K562 (cell line): ENCODE measurements around the gene CASP9. TPM values are rescaled to one million over a fixed set of nuclear protein-coding genes. Genes with fewer than 3 reads are reported as not detected.
"Not testable (repeated sequence)": the region's sequence is repeated elsewhere in the genome, so short reads cannot be mapped to it uniquely, and the experiment has no call there.

Source experiments
- ATAC-seq: fragments of 200-7000 bp; cut with Tn5 transposase; 3 replicates; pipeline ENCODE4 v1.9.1; 2020; ENCODE audit warnings: moderate library complexity
- BruUV-seq: library from RNA; stranded (reverse); fragments of 400-500 nt; replicated peaks from 2 replicates; lab custom pipeline; 2021; lab: Mats Ljungman, UMichigan
- CTCF ChIA-PET: fragments of 300-600 bp; formaldehyde crosslinking; extraction: SDS; loops from one replicate; lab custom pipeline; 2021; ENCODE audit warnings: low intra/inter-chr PET ratio; lab: Yijun Ruan, JAX
- POLR2A ChIA-PET: fragments of 300-600, 350-650 bp; sonication (Branson Sonifier 250); formaldehyde crosslinking; extraction: SDS; loops from one replicate; lab custom pipeline; 2021; ENCODE audit warnings: antibody characterized with exemption, inconsistent platforms; lab: Yijun Ruan, JAX
- DNase-seq, 4 experiments: peaks; one replicate each; pipeline versions ENCODE4 v3.0.0 to v3.0.0-alpha.2; 2011 to 2018; ENCODE audit warnings: low spot score in 3 of 4, mixed read lengths in 3 of 4; ENCODE audit errors: extremely low read depth in 1 of 4
- FAIRE-seq: peaks from 2 replicates; lab custom pipeline; 2011; peaks lifted over from hg19 to GRCh38; lab: Jason Lieb, UNC
- H2AFZ ChIP-seq: 2 replicates; pipeline ENCODE4 v1.6.0; 2011; ENCODE audit warnings: low read depth, low read length, control low read depth, inconsistent platforms
- H3K27ac ChIP-seq: fragments of 200-600 bp; 3 replicates; pipeline ENCODE4 v1.8.0; 2011; ENCODE audit warnings: low read depth, mild to moderate bottlenecking, control low read depth, inconsistent platforms, low read length, moderate library complexity, mixed read lengths; ENCODE audit errors: extremely low read depth
- H3K27me3 ChIP-seq, 2 experiments: fragments of 300-600 bp in 1 of 2; 2 replicates in 1 of 2; 3 replicates in 1 of 2; pipeline versions ENCODE4 v1.6.0 to v1.8.0; 2011; ENCODE audit warnings: inconsistent platforms in 2 of 2, low read length in 2 of 2, mild to moderate bottlenecking in 1 of 2, mixed read lengths in 1 of 2, moderate library complexity in 1 of 2; ENCODE audit not compliant: control insufficient read depth in 2 of 2, insufficient read depth in 2 of 2
- H3K36me3 ChIP-seq: fragments of 300-600 bp; 3 replicates; pipeline ENCODE4 v1.8.0; 2011; ENCODE audit warnings: mild to moderate bottlenecking, low read length, inconsistent platforms; ENCODE audit not compliant: control insufficient read depth, insufficient read depth
- H3K4me1 ChIP-seq, 2 experiments: fragments of 200-600 bp in 1 of 2; replicated peaks in 1 of 2; 2 replicates in 1 of 2; 3 replicates in 1 of 2; pipeline versions ENCODE4 v1.5.1 to v1.8.0; 2011; ENCODE audit warnings: inconsistent platforms in 2 of 2, low read length in 2 of 2, mild to moderate bottlenecking in 1 of 2, mixed read lengths in 1 of 2, moderate library complexity in 1 of 2; ENCODE audit not compliant: control insufficient read depth in 2 of 2, insufficient read depth in 2 of 2
- H3K4me2 ChIP-seq: 2 replicates; pipeline ENCODE4 v1.6.1; 2011; ENCODE audit warnings: low read length, control low read depth, inconsistent platforms, mixed read lengths; ENCODE audit not compliant: insufficient read depth
- H3K4me3 ChIP-seq: fragments of 200-600 bp; sonication (generic), shearing (Covaris generic); 2 replicates; pipeline ENCODE4 v1.5.1; 2016; ENCODE audit warnings: control low read depth, inconsistent platforms
- H3K79me2 ChIP-seq: fragments of 200-600 bp; 3 replicates; pipeline ENCODE4 v1.8.0; 2011; ENCODE audit warnings: low read length, inconsistent platforms; ENCODE audit not compliant: control insufficient read depth, insufficient read depth
- H3K9ac ChIP-seq, 2 experiments: 2 replicates each; pipeline versions ENCODE4 v1.6.0 to v1.6.1; 2011; ENCODE audit warnings: low read depth in 2 of 2, low read length in 2 of 2, control low read depth in 1 of 2, inconsistent platforms in 1 of 2, mild to moderate bottlenecking in 1 of 2, mixed read lengths in 1 of 2; ENCODE audit not compliant: insufficient read depth in 1 of 2
- H3K9me1 ChIP-seq: one replicate; pipeline ENCODE4 v1.6.0; 2011; ENCODE audit warnings: inconsistent platforms, mild to moderate bottlenecking, low read length, moderate library complexity; ENCODE audit not compliant: control insufficient read depth, insufficient read depth
- H3K9me3 ChIP-seq: replicated peaks from 2 replicates; pipeline ENCODE4 v1.5.1; 2011; ENCODE audit warnings: low read depth, low read length, inconsistent platforms; ENCODE audit not compliant: control insufficient read depth, insufficient read depth
- H4K20me1 ChIP-seq: replicated peaks from 2 replicates; pipeline ENCODE4 v1.6.1; 2011; ENCODE audit warnings: low read length, inconsistent platforms, mixed read lengths; ENCODE audit not compliant: control insufficient read depth, insufficient read depth
- ELF4 ChIP-seq: fragments of 450-650 bp; formaldehyde crosslinking; IDR thresholded peaks from 2 replicates; pipeline ENCODE4 v1.4.0; 2022; ENCODE audit warnings: missing genetic modification characterization
- GTF3C2 ChIP-seq: IDR thresholded peaks from 3 replicates; pipeline ENCODE4 v1.6.1; 2011; ENCODE audit warnings: borderline replicate concordance, mild to moderate bottlenecking, moderate library complexity; ENCODE audit not compliant: insufficient read length; ENCODE audit errors: extremely low read depth
- HDAC3 ChIP-seq: fragments of 450-650 bp; IDR thresholded peaks from 2 replicates; pipeline ENCODE4 v1.6.1; 2018; ENCODE audit warnings: borderline replicate concordance, mild to moderate bottlenecking, moderate library complexity; ENCODE audit not compliant: partially characterized antibody
- MEF2A ChIP-seq: IDR thresholded peaks from 2 replicates; pipeline ENCODE4 v1.6.1; 2011; ENCODE audit warnings: low read depth, mild to moderate bottlenecking, low read length, moderate library complexity; ENCODE audit not compliant: control insufficient read depth
- SIRT6 ChIP-seq: IDR thresholded peaks from one replicate; pipeline ENCODE4 v1.6.1; 2012; ENCODE audit warnings: low read depth, mild to moderate bottlenecking, control low read depth, inconsistent platforms, low read length, moderate library complexity
- SRSF7 ChIP-seq: fragments of 200-400 bp; formaldehyde crosslinking; optimal IDR thresholded peaks from 2 replicates; pipeline ENCODE3; 2017; ENCODE audit warnings: mild to moderate bottlenecking, low read depth, low read length
- ZBTB26 ChIP-seq: fragments of 450-650 bp; formaldehyde crosslinking; IDR thresholded peaks from 2 replicates; pipeline ENCODE4 v1.4.0; 2022; ENCODE audit warnings: missing genetic modification characterization
- ZNF133 ChIP-seq: fragments of 250-450 bp; sonication (Bioruptor Pico); IDR thresholded peaks from 2 replicates; pipeline ENCODE4 v1.4.0; 2020; ENCODE audit warnings: mild to moderate bottlenecking
- WGBS: fragments of 100-300 bp; shearing (Covaris generic); methylation state at CpG from one replicate; pipeline ENCODE4 v1.1.6; 2016; ENCODE audit warnings: low coverage, mixed read lengths; ENCODE audit not compliant: insufficient coverage; ENCODE audit errors: missing lambda C conversion rate; 5-methylcytosine and 5-hydroxymethylcytosine counted together
- in situ Hi-C: fragments of 300-500 bp; cut with MboI; formaldehyde crosslinking; loops from 4 replicates; pipeline ENCODE4 v1.15.0; 2018; ENCODE audit warnings: inconsistent platforms, mixed read lengths
- intact Hi-C: fragments of 100-400 bp; cut with micrococcal nuclease; formaldehyde crosslinking; loops from 2 replicates; pipeline ENCODE4 v1.14.2; 2022
- polyA plus RNA-seq, 8 experiments: library from polyadenylated mRNA; depleted of rRNA in 4 of 8; stranded (reverse) in 5 of 8; unstranded in 3 of 8; fragments of >200 nt; fragmentation: Nextera tagmentation in 2 of 8; fragmentation: Illumina TruSeq in 1 of 8; extraction: Ambion mirVana in 2 of 8; extraction: Trizol in 1 of 8; gene quantifications; 2 replicates each; pipeline versions ENCODE4 v1.2.1 to v1.2.3, GENCODE V29; 2011 to 2014; ENCODE audit warnings: inconsistent platforms in 1 of 8, missing spikeins in 1 of 8
- total RNA-seq, 7 experiments: library from RNA; depleted of rRNA in 6 of 7; stranded (reverse); fragments of >200 nt in 6 of 7; fragmentation: Illumina TruSeq in 2 of 7; extraction: Trizol in 2 of 7; gene quantifications; 2 replicates each; pipeline versions ENCODE4 v1.2.1 to v1.2.3, GENCODE V29; 2011 to 2021; ENCODE audit warnings: low replicate concordance in 1 of 7

Gene CASP9
- total and polyA plus RNA-seq, 9 of the 15 experiments (the other 6 are each of a cell fraction or from before 2014, with no cell fraction given): 10.8 to 54.1 (median 30.7) TPM

GRCh38 chr1:15492596-15492995, 31.4 kb downstream of the CASP9 start (continued):
- no peak for TF ChIP-seq ZNF133 (CRISPR knock-in tag)

- CTCF ChIA-PET, H3K79me2 ChIP-seq, BruUV-seq, H3K9me3 ChIP-seq, H3K4me3 ChIP-seq, H3K4me1 ChIP-seq, ATAC-seq, H3K9me1 ChIP-seq, H4K20me1 ChIP-seq, DNase-seq, in situ Hi-C loops, H3K9ac ChIP-seq, H2AFZ ChIP-seq, H3K4me2 ChIP-seq, H3K27ac ChIP-seq, POLR2A ChIA-PET, intact Hi-C loops, H3K27me3 ChIP-seq: not testable (repeated sequence)
- H3K36me3 ChIP-seq: peaks cover 33% of the 10 kb centered on the region
- peak; percentile 51 for FAIRE-seq
- 89% methylated on average over 4 of the region's 4 CpGs for WGBS
These were observed 33.0 kb downstream of the CASP9 start for GRCh38 chr1:15491010-15491409.

DNA sequence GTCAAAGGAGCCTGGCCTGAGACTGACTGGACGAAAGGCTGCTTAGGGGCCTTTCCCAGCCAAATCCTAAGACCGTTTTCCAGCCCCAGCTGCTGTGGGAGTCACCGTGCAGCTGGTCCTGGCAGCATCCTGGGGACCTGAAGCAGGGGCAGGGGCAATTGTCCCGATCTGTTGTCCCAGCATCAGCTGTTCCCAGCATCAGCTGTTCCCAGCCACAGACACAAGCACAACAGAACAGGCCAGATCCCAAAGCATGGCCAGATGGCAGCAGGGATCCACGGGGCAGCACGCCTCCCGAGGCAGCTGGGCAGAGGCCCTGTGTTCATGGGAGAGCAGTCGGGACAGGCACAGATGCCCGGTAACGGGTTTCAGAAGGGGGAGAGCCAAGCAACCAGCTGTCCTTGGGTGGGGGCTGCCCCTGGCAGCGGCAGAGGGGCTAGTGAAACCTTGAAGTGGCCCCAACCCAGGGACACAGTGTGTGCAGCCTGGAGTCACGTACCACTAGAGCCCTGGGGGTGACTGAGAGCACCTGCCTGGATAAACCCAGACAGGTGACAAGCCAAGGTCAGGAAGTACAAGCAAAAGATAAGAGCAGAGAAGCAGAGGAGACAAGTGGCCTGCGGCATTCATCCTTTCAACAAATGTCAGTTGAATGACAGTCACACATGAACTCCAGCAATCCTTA, 34.8 kb downstream of the CASP9 start:
- WGBS: 44% methylated on average over 11 of the region's 13 CpGs
- Histone ChIP-seq H3K9me3 (no peaks in the 10 kb centered on the region), H3K27me3 (no peaks in the 10 kb centered on the region), H3K4me2 (no peak overlapping the region), H3K4me3 (no peak overlapping the region), H3K36me3 (peaks cover 26% of the 10 kb centered on the region), H3K4me1 (peaks cover 0 to 4% of the 10 kb centered on the region in 2 experiments; a peak in 1 of 5 replicates), H3K27ac (no peak overlapping the region), H3K9ac (peak overlapping the region in 1 of 2 experiments; percentile 23; a peak in 1 of 4 replicates), H3K9me1 (no peaks in the 10 kb centered on the region), H3K79me2 (no peaks in the 10 kb centered on the region), H4K20me1 (no peaks in the 10 kb centered on the region), H2AFZ (no peak overlapping the region)
- no TSS peak for BruUV-seq
- CTCF ChIA-PET: no interaction called here
- DNase-seq (no peak), ATAC-seq (no peak), FAIRE-seq (no peak)
- intact Hi-C loops (no loop called here), in situ Hi-C loops (no loop called here)
- POLR2A ChIA-PET: interaction anchor here (1.3 kb wide), 1 partner anchor 11 kb away, joined by 4 read pairs; no protein-coding TSS in a partner anchor
- no peak for TF ChIP-seq ZBTB26
- no peak for TF ChIP-seq ZNF133 (CRISPR knock-in tag)
- no peak for TF ChIP-seq SRSF7
- no peak for TF ChIP-seq MEF2A
- no peak for TF ChIP-seq SIRT6
- TF ChIP-seq ELF4 (CRISPR knock-in tag): no peak
- no peak for TF ChIP-seq HDAC3
- TF ChIP-seq GTF3C2: no peak
